DMS53 (cell line): ENCODE measurements around the gene ZNF442.
A peak's percentile ranks its signal among the peaks of the same experiment; 100 is the strongest.
"Not testable (repeated sequence)": the region's sequence is repeated elsewhere in the genome, so short reads cannot be mapped to it uniquely, and the experiment has no call there.

ENCODE experiments used
- DNase-seq: peaks from one replicate; lab custom pipeline; 2025; lab: John Stamatoyannopoulos, UW

ZNF442 gene

DNA sequence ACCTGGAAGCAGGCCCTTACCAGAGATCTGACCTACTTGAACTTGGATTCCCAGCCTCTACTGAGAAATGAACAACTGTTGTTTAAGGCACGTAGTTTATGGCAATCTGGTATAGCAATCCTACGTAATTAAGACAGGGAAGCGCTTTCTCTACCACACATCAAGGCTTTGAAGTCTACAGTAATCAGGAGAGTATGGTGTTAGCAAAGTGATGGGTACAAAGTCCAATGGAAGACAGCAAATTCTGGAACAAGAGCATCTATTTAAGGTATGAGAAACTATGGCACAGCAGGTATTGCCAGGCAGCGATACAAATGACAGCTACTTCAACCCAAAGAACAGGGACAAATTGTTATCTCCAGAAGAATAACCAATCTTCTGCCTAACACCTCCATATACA, 35.1 kb downstream of the ZNF442 start:
- DNase-seq: no peak

DNA sequence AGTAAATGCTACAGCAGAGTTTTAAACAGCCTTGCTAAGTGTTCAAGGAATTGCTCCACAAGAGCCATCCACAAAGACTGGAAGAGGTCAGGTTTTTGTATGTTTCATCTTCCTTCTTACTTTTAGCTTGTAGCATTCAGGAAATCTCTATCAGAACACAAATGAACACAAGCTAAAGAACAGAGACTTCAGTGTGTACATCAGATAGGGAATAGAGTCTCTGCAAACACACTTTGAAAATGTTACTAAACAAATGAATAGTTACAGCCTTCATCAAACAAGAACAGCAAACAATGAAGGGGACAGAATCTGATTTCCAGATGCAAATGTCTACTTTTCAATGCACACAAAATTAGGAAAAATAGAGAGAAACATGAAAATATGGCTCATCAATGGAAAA, 39.8 kb downstream of the ZNF442 start:
- DNase-seq: no peak

DNA sequence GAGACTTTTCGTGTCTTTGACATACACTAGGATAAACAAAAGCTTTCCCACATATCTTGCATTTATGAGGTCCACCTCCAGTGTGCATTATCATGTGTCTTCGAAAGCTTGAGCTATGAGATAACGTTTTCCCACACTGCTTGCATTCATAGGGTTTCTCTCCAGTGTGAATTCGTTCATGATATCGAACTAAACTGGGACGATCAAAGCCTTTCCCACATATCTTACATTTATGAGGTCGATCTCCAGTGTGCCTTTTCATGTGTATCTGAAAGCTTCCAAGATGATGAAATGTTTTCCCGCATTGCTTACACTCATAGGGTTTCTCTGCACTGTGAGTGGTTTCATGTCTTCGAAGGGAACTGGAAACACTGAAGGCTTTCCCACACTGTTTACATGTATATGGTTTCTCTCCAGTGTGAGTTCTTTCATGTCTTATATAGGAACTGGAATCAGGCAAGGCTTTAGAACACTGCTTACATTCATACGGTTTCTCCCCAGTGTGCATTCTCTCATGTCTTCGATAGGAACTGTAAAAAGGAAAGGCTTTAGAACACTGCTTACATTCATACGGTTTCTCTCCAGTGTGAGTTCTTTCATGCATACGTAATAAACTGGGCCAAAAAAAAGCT, 46.6 kb downstream of the ZNF442 start:
- DNase-seq: no peak

DNA sequence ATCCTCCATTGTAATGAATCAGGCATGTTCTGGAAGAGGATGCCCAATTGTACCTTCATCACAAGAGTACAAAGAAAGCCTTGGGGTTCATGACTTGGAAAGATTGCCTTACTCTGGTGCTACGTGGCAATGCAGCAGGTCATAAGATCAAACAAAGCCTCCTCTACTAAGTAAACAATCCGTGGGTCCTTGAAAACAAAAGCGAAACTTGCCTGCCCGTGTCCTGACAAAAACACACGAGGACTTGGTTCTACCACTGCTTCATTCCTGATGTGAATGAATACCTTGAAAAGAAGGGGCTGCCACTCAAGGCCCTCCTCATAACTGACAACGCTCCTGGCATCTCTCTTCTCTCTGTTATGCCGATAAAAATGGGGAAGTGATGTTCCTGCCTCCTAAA, 50.9 kb downstream of the ZNF442 start:
- DNase-seq: peak; percentile 74

DNA sequence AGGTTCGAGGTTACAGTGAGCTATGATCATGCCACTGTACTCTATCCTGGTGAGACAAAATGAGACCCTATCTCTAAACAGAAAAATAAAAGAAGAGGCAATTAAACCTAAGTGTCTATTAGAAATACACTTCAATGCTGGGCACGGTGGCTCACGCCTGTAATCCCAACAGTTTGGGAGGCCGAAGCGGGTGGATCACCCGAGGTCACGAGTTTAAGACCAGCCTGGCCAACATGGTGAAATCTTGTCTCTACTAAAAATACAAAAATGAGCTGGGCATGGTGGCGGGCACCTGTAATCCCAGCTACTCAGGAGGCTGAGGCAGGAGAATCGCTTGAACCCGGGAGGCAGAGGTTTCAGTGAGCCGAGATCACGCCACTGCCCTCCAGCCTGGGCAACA, 56.6 kb downstream of the ZNF442 start:
- not testable (repeated sequence) for DNase-seq
